Measurements from ENCODE around the gene HIC1. TPM values are rescaled to one million over a fixed set of nuclear protein-coding genes. Genes with fewer than 3 reads are reported as not detected.

HIC1 gene
- total RNA-seq, 2 experiments from 2014 or later = 0.19 to 0.32 TPM

DNA sequence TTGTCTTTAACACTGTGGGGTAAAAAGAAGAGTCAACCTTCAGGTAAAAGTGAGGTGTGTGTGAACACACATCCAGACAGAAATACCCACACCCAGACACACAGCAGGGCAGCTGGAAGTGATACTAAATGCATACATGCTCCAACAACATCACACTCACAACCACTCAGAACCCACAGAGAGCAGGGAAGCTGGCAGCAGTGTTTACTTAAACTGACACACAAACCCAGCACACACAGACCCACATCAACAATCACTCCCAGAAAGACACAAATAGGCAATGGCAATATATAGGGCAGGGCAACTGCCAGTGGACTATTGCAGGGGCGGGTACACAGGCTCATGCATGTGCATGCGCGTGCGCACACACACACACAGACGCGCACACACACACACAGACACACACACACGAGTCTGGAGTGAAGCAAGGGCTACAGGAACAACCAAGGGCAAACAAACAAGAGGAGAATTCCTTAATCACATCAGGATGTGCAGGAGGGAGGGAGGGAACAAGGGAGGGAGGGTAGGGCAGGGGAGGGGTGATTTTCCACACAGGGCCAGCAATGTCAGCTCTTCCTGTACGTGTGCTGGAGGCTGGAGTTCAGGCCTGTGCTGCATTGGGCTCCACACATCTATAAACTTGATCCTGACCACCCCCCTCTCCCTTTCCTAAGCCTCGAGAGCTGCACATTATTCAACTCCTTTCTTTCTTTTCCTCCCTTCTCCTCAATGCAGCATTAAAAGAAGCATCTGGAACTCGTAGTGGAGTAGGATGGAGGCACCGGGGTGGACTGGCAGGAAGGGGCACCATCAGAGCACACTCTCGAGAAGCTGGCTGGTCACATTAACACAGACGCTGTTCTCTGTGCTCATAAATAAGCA lies 30.1 kb downstream of the HIC1 start:
- peaks cover 8% of the 10 kb centered on the region; the same call in 1 of the 2 replicates for H3K36me3 ChIP-seq (ENCODE audit: insufficient read depth, low read length)
- ChIA-PET CTCF (ENCODE audit: unreplicated experiment) (no interaction called here), POLR2A (interaction anchor here (1.3 kb wide), 1 partner anchor 13 kb away, joined by 3 read pairs; no protein-coding TSS in a partner anchor)
- no peak overlapping the region for H3K27ac ChIP-seq (ENCODE audit: low read depth, low read length, poor library complexity, severe bottlenecking)
- H3K4me3 ChIP-seq (ENCODE audit: low read depth, low read length, poor library complexity, severe bottlenecking) = no peak overlapping the region
- H3K79me2 ChIP-seq (ENCODE audit: insufficient read depth, low read depth, low read length) = no peaks in the 10 kb centered on the region
- no peaks in the 10 kb centered on the region for H4K20me1 ChIP-seq (ENCODE audit: insufficient read depth, low read length)
- TF ChIP-seq EZH2phosphoT487 (IDR thresholded peaks at IDR 0.05; ENCODE audit: borderline replicate concordance, low read depth, low read length) = no peak
- TF ChIP-seq, protein P1, sequence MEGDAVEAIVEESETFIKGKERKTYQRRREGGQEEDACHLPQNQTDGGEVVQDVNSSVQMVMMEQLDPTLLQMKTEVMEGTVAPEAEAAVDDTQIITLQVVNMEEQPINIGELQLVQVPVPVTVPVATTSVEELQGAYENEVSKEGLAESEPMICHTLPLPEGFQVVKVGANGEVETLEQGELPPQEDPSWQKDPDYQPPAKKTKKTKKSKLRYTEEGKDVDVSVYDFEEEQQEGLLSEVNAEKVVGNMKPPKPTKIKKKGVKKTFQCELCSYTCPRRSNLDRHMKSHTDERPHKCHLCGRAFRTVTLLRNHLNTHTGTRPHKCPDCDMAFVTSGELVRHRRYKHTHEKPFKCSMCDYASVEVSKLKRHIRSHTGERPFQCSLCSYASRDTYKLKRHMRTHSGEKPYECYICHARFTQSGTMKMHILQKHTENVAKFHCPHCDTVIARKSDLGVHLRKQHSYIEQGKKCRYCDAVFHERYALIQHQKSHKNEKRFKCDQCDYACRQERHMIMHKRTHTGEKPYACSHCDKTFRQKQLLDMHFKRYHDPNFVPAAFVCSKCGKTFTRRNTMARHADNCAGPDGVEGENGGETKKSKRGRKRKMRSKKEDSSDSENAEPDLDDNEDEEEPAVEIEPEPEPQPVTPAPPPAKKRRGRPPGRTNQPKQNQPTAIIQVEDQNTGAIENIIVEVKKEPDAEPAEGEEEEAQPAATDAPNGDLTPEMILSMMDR (conservative IDR thresholded peaks at IDR 0.05; ENCODE audit: low read length) = no peak
- no peak overlapping the region for H2AFZ ChIP-seq (ENCODE audit: low read length)
- H3K9me2 ChIP-seq (ENCODE audit: insufficient read depth, low read length) = no peaks in the 10 kb centered on the region
- peaks cover 41% of the 10 kb centered on the region for H3K4me1 ChIP-seq (ENCODE audit: insufficient read depth, low read length, poor library complexity, severe bottlenecking)
- DNase-seq (ENCODE audit: low spot score) = no peak
- H3K4me2 ChIP-seq (ENCODE audit: low read length) = no peak overlapping the region
- intact Hi-C loops (cut with micrococcal nuclease; ENCODE audit: unreplicated experiment) = no loop called here
- BruUV-seq (replicated peaks) = no TSS peak
- no peaks in the 10 kb centered on the region for H3K9me3 ChIP-seq (ENCODE audit: low read length)

DNA sequence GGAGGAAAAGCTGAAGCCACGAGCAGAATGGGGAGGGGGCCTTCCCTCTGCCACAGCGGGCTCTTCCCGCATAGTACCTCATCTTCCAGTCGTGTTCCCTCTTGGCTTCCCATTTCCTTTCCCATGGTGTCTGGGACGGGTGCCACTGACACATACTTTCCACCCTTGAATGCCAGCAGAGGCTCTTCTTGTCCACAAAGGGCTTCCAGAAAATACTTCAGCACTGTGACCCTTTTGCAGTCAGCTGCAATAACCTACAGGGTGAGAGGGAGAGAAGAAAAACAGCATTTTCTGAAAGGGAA lies 30.7 kb downstream of the HIC1 start:
- no TSS peak for BruUV-seq (replicated peaks)
- H3K36me3 ChIP-seq (ENCODE audit: insufficient read depth, low read length) = peaks cover 8% of the 10 kb centered on the region; the same call in 1 of the 2 replicates
- DNase-seq (ENCODE audit: low spot score) = no peak
- no peak overlapping the region for H3K4me2 ChIP-seq (ENCODE audit: low read length)
- intact Hi-C loops (cut with micrococcal nuclease; ENCODE audit: unreplicated experiment) = no loop called here
- no peak overlapping the region for H3K4me3 ChIP-seq (ENCODE audit: low read depth, low read length, poor library complexity, severe bottlenecking)
- no peaks in the 10 kb centered on the region for H3K79me2 ChIP-seq (ENCODE audit: insufficient read depth, low read depth, low read length)
- ChIA-PET CTCF (ENCODE audit: unreplicated experiment) (no interaction called here), POLR2A (interaction anchor here (1.3 kb wide), 1 partner anchor 14 kb away, joined by 3 read pairs; no protein-coding TSS in a partner anchor)
- H4K20me1 ChIP-seq (ENCODE audit: insufficient read depth, low read length) = no peaks in the 10 kb centered on the region
- no peaks in the 10 kb centered on the region for H3K9me2 ChIP-seq (ENCODE audit: insufficient read depth, low read length)
- TF ChIP-seq, protein P1 (conservative IDR thresholded peaks at IDR 0.05; ENCODE audit: low read length) = no peak
- TF ChIP-seq EZH2phosphoT487 (IDR thresholded peaks at IDR 0.05; ENCODE audit: borderline replicate concordance, low read depth, low read length) = no peak
- H3K9me3 ChIP-seq (ENCODE audit: low read length) = no peaks in the 10 kb centered on the region
- peaks cover 47% of the 10 kb centered on the region for H3K4me1 ChIP-seq (ENCODE audit: insufficient read depth, low read length, poor library complexity, severe bottlenecking)
- no peak overlapping the region for H2AFZ ChIP-seq (ENCODE audit: low read length)
- no peak overlapping the region for H3K27ac ChIP-seq (ENCODE audit: low read depth, low read length, poor library complexity, severe bottlenecking)

DNA sequence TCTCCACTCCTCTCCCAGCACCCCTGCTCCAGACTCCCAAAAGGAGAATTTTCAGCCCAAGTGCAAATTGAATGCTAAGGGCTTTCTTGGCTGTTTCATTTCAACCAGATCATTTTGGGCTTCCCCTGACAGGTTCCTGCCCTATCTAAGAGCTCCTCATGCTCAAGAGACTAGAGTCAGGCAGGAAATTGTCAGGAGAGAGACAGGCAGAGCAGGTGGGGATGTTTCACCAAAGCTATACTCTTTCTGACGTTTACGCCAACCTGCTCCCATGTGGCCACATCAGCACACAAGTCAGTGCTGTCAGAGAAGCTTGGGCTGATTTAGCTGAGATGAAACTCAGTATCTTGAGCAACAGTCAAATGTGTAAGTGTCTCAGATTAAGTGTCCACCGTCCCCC lies 31.4 kb downstream of the HIC1 start:
- intact Hi-C loops (cut with micrococcal nuclease; ENCODE audit: unreplicated experiment) = no loop called here
- Histone ChIP-seq H4K20me1 (ENCODE audit: insufficient read depth, low read length) (no peaks in the 10 kb centered on the region), H3K4me3 (ENCODE audit: low read depth, low read length, poor library complexity, severe bottlenecking) (no peak overlapping the region), H3K79me2 (ENCODE audit: insufficient read depth, low read depth, low read length) (no peaks in the 10 kb centered on the region), H3K4me2 (ENCODE audit: low read length) (no peak overlapping the region), H2AFZ (ENCODE audit: low read length) (no peak overlapping the region), H3K4me1 (ENCODE audit: insufficient read depth, low read length, poor library complexity, severe bottlenecking) (peaks cover 54% of the 10 kb centered on the region), H3K36me3 (ENCODE audit: insufficient read depth, low read length) (peaks cover 2% of the 10 kb centered on the region; the same call in 1 of the 2 replicates), H3K9me2 (ENCODE audit: insufficient read depth, low read length) (no peaks in the 10 kb centered on the region), H3K27ac (ENCODE audit: low read depth, low read length, poor library complexity, severe bottlenecking) (no peak overlapping the region), H3K9me3 (ENCODE audit: low read length) (no peaks in the 10 kb centered on the region)
- ChIA-PET POLR2A (interaction anchor here (0.6 to 1.3 kb wide), 2 partner anchors 15 to 403 kb away, joined by 3 read pairs; no protein-coding TSS in a partner anchor), CTCF (ENCODE audit: unreplicated experiment) (no interaction called here)
- peak; percentile 32 for DNase-seq (ENCODE audit: low spot score)
- no peak for TF ChIP-seq EZH2phosphoT487 (IDR thresholded peaks at IDR 0.05; ENCODE audit: borderline replicate concordance, low read depth, low read length)
- TF ChIP-seq, protein P1 (conservative IDR thresholded peaks at IDR 0.05; ENCODE audit: low read length) = no peak
- no TSS peak for BruUV-seq (replicated peaks)

Measured in OCI-LY7 (cell line).